ENCODE data around the gene MT1F.

The MT1F gene

GRCh38 chr16:56700195-56700594, 42.4 kb downstream of the MT1F start:
- DNase-seq (ENCODE audit: low read depth), result no peak

- no peak for DNase-seq (ENCODE audit: low read depth)
Measured at GRCh38 chr16:56700631-56701030, 42.9 kb downstream of the MT1F start.

GRCh38 chr16:56701534-56701933, 43.8 kb downstream of the MT1F start:
- no peak for DNase-seq (ENCODE audit: low read depth)

- DNase-seq (ENCODE audit: low read depth), result no peak
Measured at GRCh38 chr16:56702836-56703235, 45.1 kb downstream of the MT1F start.

All from activated T-helper 9 cell treated with anti-CD3 and anti-CD28 coated beads, Interleukin-2, amount 50 U/mL, for 16 hours (primary cell).